NCI-H1417 (cell line): ENCODE measurements around the gene EFCAB6.

ENCODE experiments used
- DNase-seq, 3 experiments: peaks; one replicate each; lab custom pipeline; 2025; lab: John Stamatoyannopoulos, UW

EFCAB6 gene

GRCh38 chr22:43802897-43803495 is 9.1 kb downstream of the EFCAB6 start:
- DNase-seq, result no peak

- no peak for DNase-seq
Measured at GRCh38 chr22:43800970-43801369, 11.1 kb downstream of the EFCAB6 start.

GRCh38 chr22:43798492-43798891 is 13.6 kb downstream of the EFCAB6 start:
- no peak for DNase-seq

- peak in 2 of 3 experiments; percentile 24 to 78 for DNase-seq
Measured at GRCh38 chr22:43796567-43796966, 15.5 kb downstream of the EFCAB6 start.

- no peak for DNase-seq
Measured at GRCh38 chr22:43795320-43795719, 16.8 kb downstream of the EFCAB6 start.

GRCh38 chr22:43792905-43793304 is 19.2 kb downstream of the EFCAB6 start:
- DNase-seq, result peak in 1 of 3 experiments; percentile 10

GRCh38 chr22:43789452-43789851 is 22.7 kb downstream of the EFCAB6 start:
- DNase-seq, result no peak

GRCh38 chr22:43783777-43784176 is 28.3 kb downstream of the EFCAB6 start:
- no peak for DNase-seq

- no peak for DNase-seq
Measured at GRCh38 chr22:43782448-43782847, 29.7 kb downstream of the EFCAB6 start.

- no peak for DNase-seq
Measured at GRCh38 chr22:43777286-43777685, 34.8 kb downstream of the EFCAB6 start.

GRCh38 chr22:43776081-43776670 is 35.9 kb downstream of the EFCAB6 start:
- DNase-seq, result peak in 1 of 3 experiments; percentile 10

GRCh38 chr22:43774318-43774915 is 37.7 kb downstream of the EFCAB6 start:
- DNase-seq, result no peak

GRCh38 chr22:43772831-43773230 is 39.3 kb downstream of the EFCAB6 start:
- no peak for DNase-seq

- DNase-seq, result no peak
Measured at GRCh38 chr22:43755452-43755851, 56.7 kb downstream of the EFCAB6 start.

GRCh38 chr22:43755011-43755410 is 57.1 kb downstream of the EFCAB6 start:
- no peak for DNase-seq

- DNase-seq, result no peak
Measured at GRCh38 chr22:43754176-43754575, 57.9 kb downstream of the EFCAB6 start.

GRCh38 chr22:43753688-43754087 is 58.4 kb downstream of the EFCAB6 start:
- DNase-seq, result no peak

- peak in 2 of 3 experiments; percentile 5 to 39 for DNase-seq
Measured at GRCh38 chr22:43750751-43751150, 61.4 kb downstream of the EFCAB6 start.

- DNase-seq, result no peak
Measured at GRCh38 chr22:43749473-43749872, 62.6 kb downstream of the EFCAB6 start.

- no peak for DNase-seq
Measured at GRCh38 chr22:43747877-43748276, 64.2 kb downstream of the EFCAB6 start.

- DNase-seq, result no peak
Measured at GRCh38 chr22:43747058-43747457, 65.0 kb downstream of the EFCAB6 start.

- DNase-seq, result peak; percentile 2 to 68 (median 52)
Measured at GRCh38 chr22:43745783-43746356, 66.2 kb downstream of the EFCAB6 start.

- DNase-seq, result peak in 2 of 3 experiments; percentile 12 to 27
Measured at GRCh38 chr22:43745411-43745770, 66.7 kb downstream of the EFCAB6 start.
